SK-N-SH (cell line): ENCODE measurements around the gene PDE4D.

Experiments
- ELF1 ChIP-seq: IDR thresholded peaks from 2 replicates; pipeline ENCODE4 v1.4.0; 2012
- EP300 ChIP-seq, 2 experiments: IDR thresholded peaks; 2 replicates each; pipeline versions ENCODE4 v1.4.0 to v1.6.1; 2012; ENCODE audit warnings: borderline replicate concordance in 1 of 2, low read depth in 1 of 2, low read length in 1 of 2
- GABPA ChIP-seq: IDR thresholded peaks from 2 replicates; pipeline ENCODE4 v1.4.0; 2012; ENCODE audit warnings: low read depth, mild to moderate bottlenecking
- POLR2AphosphoS5 ChIP-seq: IDR thresholded peaks from 2 replicates; pipeline ENCODE4 v1.6.1; 2012; ENCODE audit warnings: low read depth, low read length
- TF ChIP-seq, protein P1 (sequence below): IDR thresholded peaks from 2 replicates; pipeline ENCODE4 v1.6.1; 2012; ENCODE audit warnings: mild to moderate bottlenecking, low read depth, low read length, moderate library complexity
- TF ChIP-seq, protein P2 (sequence below): fragments of 200-600 bp; sonication (generic); IDR thresholded peaks from 2 replicates; pipeline ENCODE4 v1.6.1; 2017; ENCODE audit warnings: antibody characterized with exemption, mild to moderate bottlenecking, moderate library complexity
- TF ChIP-seq, protein P3 (sequence below): IDR thresholded peaks from 2 replicates; pipeline ENCODE4 v1.4.0; 2012; ENCODE audit warnings: low read depth

DNA sequence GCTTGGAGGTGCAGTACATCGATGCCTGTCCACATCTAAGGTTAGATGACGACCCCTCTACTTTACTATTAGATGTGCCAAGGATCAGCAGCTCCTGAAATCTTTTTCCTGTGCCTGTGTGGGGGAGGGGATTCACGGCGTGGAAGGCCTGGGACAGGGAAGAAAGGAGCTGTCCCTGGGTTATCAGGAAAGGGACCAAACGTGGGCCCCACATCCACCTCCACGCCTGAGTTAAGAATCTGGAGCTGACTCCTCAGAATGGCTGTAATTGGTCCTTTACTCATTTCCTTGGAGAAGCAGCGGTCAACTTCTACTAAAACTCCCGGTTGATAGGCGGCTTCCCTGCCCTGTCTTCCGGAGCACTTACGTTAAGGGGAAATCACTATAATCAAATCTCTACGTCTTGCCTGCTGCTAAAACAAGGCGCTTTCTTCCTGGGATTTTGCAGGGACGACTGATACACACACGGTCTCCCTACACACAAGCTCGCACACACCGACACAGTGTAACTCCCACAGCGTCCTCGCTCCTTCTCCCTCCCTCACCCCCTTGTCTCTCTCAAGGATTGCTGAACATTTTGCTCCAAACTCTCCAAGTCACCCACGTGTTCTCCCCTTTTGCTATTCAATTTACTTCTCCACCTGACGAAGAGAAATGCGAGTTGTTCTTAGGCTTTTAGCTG lies 1.4 kb downstream of the PDE4D start:
- no peak for TF ChIP-seq POLR2AphosphoS5
- TF ChIP-seq, protein P1, sequence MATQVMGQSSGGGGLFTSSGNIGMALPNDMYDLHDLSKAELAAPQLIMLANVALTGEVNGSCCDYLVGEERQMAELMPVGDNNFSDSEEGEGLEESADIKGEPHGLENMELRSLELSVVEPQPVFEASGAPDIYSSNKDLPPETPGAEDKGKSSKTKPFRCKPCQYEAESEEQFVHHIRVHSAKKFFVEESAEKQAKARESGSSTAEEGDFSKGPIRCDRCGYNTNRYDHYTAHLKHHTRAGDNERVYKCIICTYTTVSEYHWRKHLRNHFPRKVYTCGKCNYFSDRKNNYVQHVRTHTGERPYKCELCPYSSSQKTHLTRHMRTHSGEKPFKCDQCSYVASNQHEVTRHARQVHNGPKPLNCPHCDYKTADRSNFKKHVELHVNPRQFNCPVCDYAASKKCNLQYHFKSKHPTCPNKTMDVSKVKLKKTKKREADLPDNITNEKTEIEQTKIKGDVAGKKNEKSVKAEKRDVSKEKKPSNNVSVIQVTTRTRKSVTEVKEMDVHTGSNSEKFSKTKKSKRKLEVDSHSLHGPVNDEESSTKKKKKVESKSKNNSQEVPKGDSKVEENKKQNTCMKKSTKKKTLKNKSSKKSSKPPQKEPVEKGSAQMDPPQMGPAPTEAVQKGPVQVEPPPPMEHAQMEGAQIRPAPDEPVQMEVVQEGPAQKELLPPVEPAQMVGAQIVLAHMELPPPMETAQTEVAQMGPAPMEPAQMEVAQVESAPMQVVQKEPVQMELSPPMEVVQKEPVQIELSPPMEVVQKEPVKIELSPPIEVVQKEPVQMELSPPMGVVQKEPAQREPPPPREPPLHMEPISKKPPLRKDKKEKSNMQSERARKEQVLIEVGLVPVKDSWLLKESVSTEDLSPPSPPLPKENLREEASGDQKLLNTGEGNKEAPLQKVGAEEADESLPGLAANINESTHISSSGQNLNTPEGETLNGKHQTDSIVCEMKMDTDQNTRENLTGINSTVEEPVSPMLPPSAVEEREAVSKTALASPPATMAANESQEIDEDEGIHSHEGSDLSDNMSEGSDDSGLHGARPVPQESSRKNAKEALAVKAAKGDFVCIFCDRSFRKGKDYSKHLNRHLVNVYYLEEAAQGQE: peak; percentile 36; the same call in 1 of the 2 replicates
- TF ChIP-seq, protein P2, sequence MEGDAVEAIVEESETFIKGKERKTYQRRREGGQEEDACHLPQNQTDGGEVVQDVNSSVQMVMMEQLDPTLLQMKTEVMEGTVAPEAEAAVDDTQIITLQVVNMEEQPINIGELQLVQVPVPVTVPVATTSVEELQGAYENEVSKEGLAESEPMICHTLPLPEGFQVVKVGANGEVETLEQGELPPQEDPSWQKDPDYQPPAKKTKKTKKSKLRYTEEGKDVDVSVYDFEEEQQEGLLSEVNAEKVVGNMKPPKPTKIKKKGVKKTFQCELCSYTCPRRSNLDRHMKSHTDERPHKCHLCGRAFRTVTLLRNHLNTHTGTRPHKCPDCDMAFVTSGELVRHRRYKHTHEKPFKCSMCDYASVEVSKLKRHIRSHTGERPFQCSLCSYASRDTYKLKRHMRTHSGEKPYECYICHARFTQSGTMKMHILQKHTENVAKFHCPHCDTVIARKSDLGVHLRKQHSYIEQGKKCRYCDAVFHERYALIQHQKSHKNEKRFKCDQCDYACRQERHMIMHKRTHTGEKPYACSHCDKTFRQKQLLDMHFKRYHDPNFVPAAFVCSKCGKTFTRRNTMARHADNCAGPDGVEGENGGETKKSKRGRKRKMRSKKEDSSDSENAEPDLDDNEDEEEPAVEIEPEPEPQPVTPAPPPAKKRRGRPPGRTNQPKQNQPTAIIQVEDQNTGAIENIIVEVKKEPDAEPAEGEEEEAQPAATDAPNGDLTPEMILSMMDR: no peak
- no peak for TF ChIP-seq EP300 (IDR thresholded peaks at IDR 0.05; ENCODE audit: borderline replicate concordance in 1 of 2, low read depth in 1 of 2, low read length in 1 of 2)
- no peak for TF ChIP-seq GABPA
- TF ChIP-seq, protein P3, sequence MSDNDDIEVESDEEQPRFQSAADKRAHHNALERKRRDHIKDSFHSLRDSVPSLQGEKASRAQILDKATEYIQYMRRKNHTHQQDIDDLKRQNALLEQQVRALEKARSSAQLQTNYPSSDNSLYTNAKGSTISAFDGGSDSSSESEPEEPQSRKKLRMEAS: no peak
- no peak for TF ChIP-seq ELF1
